SK-N-SH (cell line): Measurements from ENCODE around the gene WASF2.

Source experiments
- CHD2 ChIP-seq: fragments of 150-350 bp; IDR thresholded peaks from 2 replicates; pipeline ENCODE4 v1.6.1; 2018; ENCODE audit warnings: low read length; ENCODE audit not compliant: partially characterized antibody
- CTCF ChIP-seq: fragments of 200-600 bp; sonication (generic); IDR thresholded peaks from 2 replicates; pipeline ENCODE4 v1.6.1; 2017; ENCODE audit warnings: antibody characterized with exemption, mild to moderate bottlenecking, moderate library complexity
- MAX ChIP-seq: IDR thresholded peaks from 2 replicates; pipeline ENCODE4 v1.4.0; 2012; ENCODE audit warnings: low read depth
- RAD21 ChIP-seq: IDR thresholded peaks from 2 replicates; pipeline ENCODE4 v1.6.1; 2012; ENCODE audit warnings: mild to moderate bottlenecking, low read length
- RXRA ChIP-seq: IDR thresholded peaks from 2 replicates; pipeline ENCODE4 v1.4.0; 2012; ENCODE audit warnings: low read depth, mild to moderate bottlenecking, borderline replicate concordance
- TAF1 ChIP-seq: IDR thresholded peaks from 2 replicates; pipeline ENCODE4 v1.6.1; 2012; ENCODE audit warnings: low read depth, mild to moderate bottlenecking, low read length, moderate library complexity, borderline replicate concordance
- USF2 ChIP-seq: fragments of 150-350 bp; IDR thresholded peaks from 2 replicates; pipeline ENCODE4 v1.6.1; 2017; ENCODE audit warnings: antibody characterized with exemption, low read length, low read depth, borderline replicate concordance
- YY1 ChIP-seq: IDR thresholded peaks from 2 replicates; pipeline ENCODE4 v1.4.0; 2012; ENCODE audit warnings: low read depth, mild to moderate bottlenecking
- TF ChIP-seq, protein P1 (sequence below): IDR thresholded peaks from 2 replicates; pipeline ENCODE4 v1.6.1; 2012; ENCODE audit warnings: mild to moderate bottlenecking, low read depth, low read length, moderate library complexity

DNA sequence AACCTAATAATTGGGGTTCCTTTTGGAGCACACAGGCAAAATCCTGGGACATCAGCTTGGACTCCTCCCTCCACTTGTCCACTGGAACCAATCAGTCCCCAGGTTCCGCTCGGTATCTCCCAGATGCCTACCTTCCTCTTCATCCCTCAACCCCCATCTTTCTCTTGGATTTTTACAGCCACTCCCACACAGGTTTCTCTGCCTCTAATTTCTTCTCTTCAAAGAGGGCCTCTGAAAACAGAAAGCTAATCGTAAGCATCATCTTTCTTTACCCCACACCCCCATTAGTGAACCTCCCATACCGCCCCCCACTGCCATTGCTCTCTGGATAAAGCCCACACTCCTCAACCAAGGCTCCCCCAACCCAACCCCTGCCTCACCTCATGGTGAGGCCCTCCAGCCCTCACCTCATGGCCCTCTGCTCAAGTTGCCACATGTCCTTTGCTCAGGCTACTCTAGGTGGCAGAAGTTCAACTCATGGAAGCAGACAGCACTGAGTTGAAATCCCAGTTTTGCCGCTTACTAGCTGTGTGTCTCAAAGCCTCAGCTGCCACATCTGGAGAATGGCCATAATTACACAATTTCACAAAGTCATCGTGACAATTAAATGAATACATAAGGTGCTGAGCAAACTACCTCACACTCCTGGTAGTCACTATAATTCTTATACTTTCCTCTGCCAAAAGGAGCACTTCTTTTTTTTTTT, 18.1 kb upstream of the WASF2 start:
- no peak for TF ChIP-seq CTCF
- no peak for TF ChIP-seq MAX
- no peak for TF ChIP-seq CHD2
- no peak for TF ChIP-seq YY1
- TF ChIP-seq RAD21, result no peak
- TF ChIP-seq TAF1, result no peak
- no peak for TF ChIP-seq RXRA
- TF ChIP-seq, protein P1, sequence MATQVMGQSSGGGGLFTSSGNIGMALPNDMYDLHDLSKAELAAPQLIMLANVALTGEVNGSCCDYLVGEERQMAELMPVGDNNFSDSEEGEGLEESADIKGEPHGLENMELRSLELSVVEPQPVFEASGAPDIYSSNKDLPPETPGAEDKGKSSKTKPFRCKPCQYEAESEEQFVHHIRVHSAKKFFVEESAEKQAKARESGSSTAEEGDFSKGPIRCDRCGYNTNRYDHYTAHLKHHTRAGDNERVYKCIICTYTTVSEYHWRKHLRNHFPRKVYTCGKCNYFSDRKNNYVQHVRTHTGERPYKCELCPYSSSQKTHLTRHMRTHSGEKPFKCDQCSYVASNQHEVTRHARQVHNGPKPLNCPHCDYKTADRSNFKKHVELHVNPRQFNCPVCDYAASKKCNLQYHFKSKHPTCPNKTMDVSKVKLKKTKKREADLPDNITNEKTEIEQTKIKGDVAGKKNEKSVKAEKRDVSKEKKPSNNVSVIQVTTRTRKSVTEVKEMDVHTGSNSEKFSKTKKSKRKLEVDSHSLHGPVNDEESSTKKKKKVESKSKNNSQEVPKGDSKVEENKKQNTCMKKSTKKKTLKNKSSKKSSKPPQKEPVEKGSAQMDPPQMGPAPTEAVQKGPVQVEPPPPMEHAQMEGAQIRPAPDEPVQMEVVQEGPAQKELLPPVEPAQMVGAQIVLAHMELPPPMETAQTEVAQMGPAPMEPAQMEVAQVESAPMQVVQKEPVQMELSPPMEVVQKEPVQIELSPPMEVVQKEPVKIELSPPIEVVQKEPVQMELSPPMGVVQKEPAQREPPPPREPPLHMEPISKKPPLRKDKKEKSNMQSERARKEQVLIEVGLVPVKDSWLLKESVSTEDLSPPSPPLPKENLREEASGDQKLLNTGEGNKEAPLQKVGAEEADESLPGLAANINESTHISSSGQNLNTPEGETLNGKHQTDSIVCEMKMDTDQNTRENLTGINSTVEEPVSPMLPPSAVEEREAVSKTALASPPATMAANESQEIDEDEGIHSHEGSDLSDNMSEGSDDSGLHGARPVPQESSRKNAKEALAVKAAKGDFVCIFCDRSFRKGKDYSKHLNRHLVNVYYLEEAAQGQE, result no peak
- no peak for TF ChIP-seq USF2
